ENCODE data around the gene NRXN3.

Gene NRXN3

DNA sequence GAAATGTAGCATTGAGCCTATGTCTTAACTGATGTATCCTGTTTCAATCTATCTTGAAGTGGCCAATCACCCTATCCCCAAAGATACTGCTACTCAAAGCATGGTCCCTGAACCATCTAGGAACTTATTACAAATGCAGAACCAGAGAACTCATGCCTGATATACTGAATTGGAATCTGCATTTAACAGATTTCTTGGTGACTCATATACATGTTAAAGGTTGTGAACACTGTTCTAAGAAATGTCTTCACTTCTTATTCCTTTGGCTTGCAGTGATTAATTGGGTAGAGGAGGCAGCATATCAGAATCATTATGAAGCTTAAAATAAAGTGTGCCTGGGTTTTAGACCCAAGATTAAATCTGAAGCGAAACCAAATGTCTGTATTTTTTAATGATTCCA is 1245.6 kb downstream of the NRXN3 start:
- H3K4me3 ChIP-seq (ENCODE audit: low read depth, low read length): no peak overlapping the region
- TF ChIP-seq CTCF (IDR thresholded peaks at IDR 0.05; ENCODE audit: low read depth, low read length, missing control alignments): no peak
- no peak for DNase-seq (ENCODE audit: low read depth)

- TF ChIP-seq CTCF (IDR thresholded peaks at IDR 0.05; ENCODE audit: low read depth, low read length, missing control alignments): no peak
- no peak overlapping the region for H3K4me3 ChIP-seq (ENCODE audit: low read depth, low read length)
- no peak for DNase-seq (ENCODE audit: low read depth)
Measured at GRCh38 chr14:79417961-79418360, 1247.8 kb downstream of the NRXN3 start.

- no peak overlapping the region for H3K4me3 ChIP-seq (ENCODE audit: low read depth, low read length)
- TF ChIP-seq CTCF (IDR thresholded peaks at IDR 0.05; ENCODE audit: low read depth, low read length, missing control alignments): no peak
- no peak for DNase-seq (ENCODE audit: low read depth)
Measured at GRCh38 chr14:79418649-79419415, 1248.7 kb downstream of the NRXN3 start.

DNA sequence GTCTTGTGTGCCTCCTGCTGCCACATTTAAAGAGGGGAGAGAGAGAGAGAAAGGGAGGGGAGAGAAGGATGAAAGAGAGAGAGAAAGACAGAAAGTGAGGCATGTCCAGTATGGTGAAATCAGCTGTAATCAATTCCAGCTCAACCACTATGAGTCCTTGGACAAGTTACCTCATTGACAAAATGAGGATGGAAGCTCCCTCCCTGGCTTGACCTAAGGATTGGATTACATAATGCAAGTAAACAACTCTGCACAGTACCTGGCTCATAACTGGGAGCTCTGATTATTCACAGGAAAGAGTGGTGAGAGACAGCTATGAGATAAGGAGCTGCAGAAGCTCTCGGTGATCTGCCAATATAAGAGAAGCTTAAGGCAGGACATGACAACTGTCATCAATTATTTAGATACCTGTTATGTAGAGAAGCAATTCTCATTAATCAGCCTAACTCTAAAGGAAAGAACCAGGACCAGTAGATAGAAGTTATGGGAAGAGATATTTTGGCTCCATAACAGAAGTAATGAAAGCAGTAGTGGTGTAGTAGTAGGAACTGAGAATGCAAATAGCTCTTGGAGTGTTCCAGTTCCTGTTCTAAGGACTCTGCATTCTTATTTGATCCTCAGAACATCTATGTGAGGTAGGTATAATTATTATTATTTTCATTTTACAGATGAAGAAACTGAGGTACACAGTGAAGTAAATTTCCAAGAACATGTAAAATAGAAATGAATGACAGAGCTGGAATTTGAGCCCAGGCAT is 1249.6 kb downstream of the NRXN3 start:
- TF ChIP-seq CTCF (IDR thresholded peaks at IDR 0.05; ENCODE audit: low read depth, low read length, missing control alignments): no peak
- no peak for DNase-seq (ENCODE audit: low read depth)
- H3K4me3 ChIP-seq (ENCODE audit: low read depth, low read length): no peak overlapping the region

- no peak for TF ChIP-seq CTCF (IDR thresholded peaks at IDR 0.05; ENCODE audit: low read depth, low read length, missing control alignments)
- no peak overlapping the region for H3K4me3 ChIP-seq (ENCODE audit: low read depth, low read length)
- DNase-seq (ENCODE audit: low read depth): no peak
Measured at GRCh38 chr14:79420725-79421124, 1250.6 kb downstream of the NRXN3 start.

DNA sequence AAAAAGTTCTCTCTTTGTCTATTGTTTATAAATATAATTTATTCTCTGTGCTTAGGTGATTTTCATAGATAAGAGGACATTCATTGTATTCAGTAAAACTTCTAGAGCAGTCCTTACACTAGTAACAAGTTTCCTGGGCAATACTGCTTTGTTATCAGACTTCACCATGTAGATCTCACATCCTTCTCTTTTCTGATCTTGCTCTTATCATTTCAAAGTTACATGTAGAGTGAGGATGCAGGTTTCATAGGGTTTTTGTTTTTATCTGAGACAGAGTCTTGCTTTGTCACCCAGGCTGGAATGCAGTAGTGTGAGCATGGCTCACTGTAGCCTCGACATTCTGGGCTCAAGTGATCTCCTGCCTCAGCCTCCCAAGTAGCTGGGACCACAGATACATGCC is 1251.6 kb downstream of the NRXN3 start:
- H3K4me3 ChIP-seq (ENCODE audit: low read depth, low read length): no peak overlapping the region
- TF ChIP-seq CTCF (IDR thresholded peaks at IDR 0.05; ENCODE audit: low read depth, low read length, missing control alignments): no peak
- no peak for DNase-seq (ENCODE audit: low read depth)
